HCT116 (cell line): ENCODE results near the gene PARVB. TPM values are rescaled to one million over a fixed set of nuclear protein-coding genes. Genes with fewer than 3 reads are reported as not detected.

Experiments
- ATAC-seq: fragments of 200-7000 bp; cut with Tn5 transposase; 2 replicates; pipeline ENCODE4 v1.9.1; 2020; ENCODE audit warnings: mild to moderate bottlenecking, moderate library complexity
- BruUV-seq: library from RNA; stranded (reverse); fragments of 400-500 nt; replicated peaks from 2 replicates; lab custom pipeline; 2021; lab: Mats Ljungman, UMichigan
- CTCF ChIA-PET: fragments of 300-600 bp; sonication (Branson Sonifier 250); formaldehyde crosslinking; loops from one replicate; lab custom pipeline; 2021; ENCODE audit warnings: antibody characterized with exemption; lab: Charles Lee
- POLR2A ChIA-PET: fragments of 300-600, 350-600 bp; sonication (Branson Sonifier 250); formaldehyde crosslinking; loops from one replicate; lab custom pipeline; 2021; ENCODE audit warnings: antibody characterized with exemption; lab: Charles Lee
- RAD21 ChIA-PET, 2 experiments: fragments of 300-600 bp; sonication (Branson Sonifier 250); formaldehyde crosslinking; loops; one replicate each; lab custom pipeline; 2023; ENCODE audit warnings: low total read pairs in 2 of 2; ENCODE audit not compliant: uncharacterized antibody in 2 of 2, unreplicated experiment in 2 of 2, low non-redundant PET in 1 of 2; lab: Charles Lee
- DNase-seq: peaks from one replicate; pipeline ENCODE4 v3.0.0-alpha.2; 2010; ENCODE audit warnings: low read depth, low spot score
- H2AFZ ChIP-seq: fragments of 200-600 bp; shearing (Covaris generic), sonication (generic); 2 replicates; pipeline ENCODE4 v1.6.1; 2017; ENCODE audit warnings: low read depth, mixed run types, mixed read lengths, antibody characterized with exemption, low read length; ENCODE audit not compliant: poor library complexity, severe bottlenecking
- H3K27ac ChIP-seq: 2 replicates; pipeline ENCODE4 v1.5.1; 2012; ENCODE audit warnings: low read depth, low read length
- H3K27me3 ChIP-seq: fragments of 200-600 bp; sonication (generic); 2 replicates; pipeline ENCODE4 v1.6.1; 2016; ENCODE audit warnings: mixed run types, low read length, mixed read lengths; ENCODE audit not compliant: insufficient read depth
- H3K36me3 ChIP-seq, 2 experiments: fragments of 200-500 bp in 1 of 2; fragments of 200-600 bp in 1 of 2; sonication (Bioruptor generic) in 1 of 2; sonication (generic) in 1 of 2; 2 replicates each; pipeline versions ENCODE4 v1.5.1 to v1.6.1; 2014 to 2016; ENCODE audit warnings: low read length in 2 of 2, inconsistent platforms in 1 of 2, mixed read lengths in 1 of 2, mixed run types in 1 of 2; ENCODE audit not compliant: insufficient read depth in 2 of 2, control insufficient read depth in 1 of 2
- H3K4me1 ChIP-seq, 2 experiments: fragments of 200-600 bp in 1 of 2; sonication (generic) in 1 of 2; 2 replicates each; pipeline versions ENCODE4 v1.5.1 to v1.6.1; 2012 to 2017; ENCODE audit warnings: low read length in 2 of 2, inconsistent platforms in 1 of 2, mild to moderate bottlenecking in 1 of 2, mixed read lengths in 1 of 2, mixed run types in 1 of 2, moderate library complexity in 1 of 2; ENCODE audit not compliant: insufficient read depth in 2 of 2, control insufficient read depth in 1 of 2
- H3K4me2 ChIP-seq: fragments of 200-600 bp; sonication (generic); 2 replicates; pipeline ENCODE4 v1.6.1; 2017; ENCODE audit warnings: mixed run types, low read length, mixed read lengths
- H3K4me3 ChIP-seq, 2 experiments: fragments of 200-600 bp in 1 of 2; sonication (generic) in 1 of 2; replicated peaks in 1 of 2; 2 replicates each; pipeline ENCODE4 v1.5.1; 2011 to 2016; ENCODE audit warnings: low read length in 2 of 2, control low read depth in 1 of 2, low read depth in 1 of 2, mild to moderate bottlenecking in 1 of 2, mixed read lengths in 1 of 2, mixed run types in 1 of 2
- H3K79me2 ChIP-seq: fragments of 200-600 bp; sonication (generic); 2 replicates; pipeline ENCODE4 v1.6.1; 2017; ENCODE audit warnings: mild to moderate bottlenecking, mixed run types, low read length, moderate library complexity, mixed read lengths; ENCODE audit not compliant: insufficient read depth
- H3K9ac ChIP-seq: fragments of 200-600 bp; sonication (generic); 2 replicates; pipeline ENCODE4 v1.6.1; 2016; ENCODE audit warnings: low read length, mixed read lengths
- H3K9me2 ChIP-seq: fragments of 200-600 bp; sonication (generic), shearing (Covaris generic); 2 replicates; pipeline ENCODE4 v1.6.1; 2017; ENCODE audit warnings: mixed run types, mild to moderate bottlenecking, moderate library complexity; ENCODE audit not compliant: insufficient read depth
- H3K9me3 ChIP-seq, 2 experiments: fragments of 200-500 bp in 1 of 2; fragments of 200-600 bp in 1 of 2; sonication (Bioruptor generic) in 1 of 2; sonication (generic) in 1 of 2; 2 replicates each; pipeline ENCODE4 v1.6.1; 2014 to 2017; ENCODE audit warnings: low read length in 2 of 2, mixed read lengths in 2 of 2, inconsistent platforms in 1 of 2, low read depth in 1 of 2, mild to moderate bottlenecking in 1 of 2, mixed run types in 1 of 2, moderate library complexity in 1 of 2; ENCODE audit not compliant: control insufficient read depth in 1 of 2, insufficient read depth in 1 of 2
- H4K20me1 ChIP-seq: fragments of 200-600 bp; sonication (generic), shearing (Covaris generic); 2 replicates; pipeline ENCODE4 v1.6.1; 2017; ENCODE audit warnings: mixed run types, mild to moderate bottlenecking, moderate library complexity; ENCODE audit not compliant: insufficient read depth
- CBX3 ChIP-seq: IDR thresholded peaks from 2 replicates; pipeline ENCODE4 v1.6.1; 2012; ENCODE audit warnings: low read depth
- ELF1 ChIP-seq: IDR thresholded peaks from 2 replicates; pipeline ENCODE4 v1.6.1; 2012; ENCODE audit warnings: low read depth, borderline replicate concordance
- EZH2phosphoT487 ChIP-seq: fragments of 200-600 bp; IDR thresholded peaks from 2 replicates; pipeline ENCODE4 v1.6.1; 2018; ENCODE audit warnings: antibody characterized with exemption, borderline replicate concordance
- FOSL1 ChIP-seq: IDR thresholded peaks from 2 replicates; pipeline ENCODE4 v1.6.1; 2012; ENCODE audit warnings: low read depth
- MAX ChIP-seq: IDR thresholded peaks from 2 replicates; pipeline ENCODE4 v1.6.1; 2012
- POLR2A ChIP-seq: IDR thresholded peaks from 2 replicates; pipeline ENCODE4 v1.7.0; 2011; ENCODE audit warnings: borderline replicate concordance; ENCODE audit not compliant: insufficient read depth, insufficient read length; ENCODE audit errors: extremely low read depth
- POLR2AphosphoS5 ChIP-seq: IDR thresholded peaks from 2 replicates; pipeline ENCODE4 v1.6.1; 2011; ENCODE audit warnings: mild to moderate bottlenecking, low read depth, low read length, moderate library complexity
- REST ChIP-seq: IDR thresholded peaks from 2 replicates; pipeline ENCODE4 v1.6.1; 2012; ENCODE audit warnings: low read depth
- TCF7L2 ChIP-seq: IDR thresholded peaks from 2 replicates; pipeline ENCODE4 v1.7.0; 2011; ENCODE audit warnings: borderline replicate concordance, inconsistent platforms; ENCODE audit not compliant: insufficient read depth, insufficient read length; ENCODE audit errors: extremely low read depth
- YY1 ChIP-seq: IDR thresholded peaks from 2 replicates; pipeline ENCODE4 v1.6.1; 2011; ENCODE audit warnings: low read length, low read depth, moderate library complexity, mild to moderate bottlenecking; ENCODE audit not compliant: insufficient replicate concordance; ENCODE audit errors: extremely low read depth
- ZBTB33 ChIP-seq: IDR thresholded peaks from 2 replicates; pipeline ENCODE4 v1.6.1; 2011; ENCODE audit warnings: mild to moderate bottlenecking, low read length, moderate library complexity; ENCODE audit not compliant: insufficient replicate concordance; ENCODE audit errors: extremely low read depth
- ZFX ChIP-seq: fragments of 450-650 bp; IDR thresholded peaks from 2 replicates; pipeline ENCODE4 v1.6.1; 2017
- ZNF274 ChIP-seq: fragments of 200-500 bp; sonication (Bioruptor generic); IDR thresholded peaks from 2 replicates; pipeline ENCODE4 v1.6.1; 2014; ENCODE audit warnings: mild to moderate bottlenecking, low read depth, low read length, inconsistent platforms
- intact Hi-C: fragments of 100-400 bp; cut with micrococcal nuclease; formaldehyde crosslinking; loops from 2 replicates; pipeline ENCODE4 v1.10.0; 2022
- total RNA-seq: library from RNA; stranded (reverse); gene quantifications from one replicate; pipeline ENCODE4 v1.2.1, GENCODE V29; 2021; ENCODE audit not compliant: unreplicated experiment

PARVB gene
- total RNA-seq, 1 experiment from 2014 or later, result 21.4 TPM

GRCh38 chr22:44170470-44170869 is 146.4 kb downstream of the PARVB start:
- no peak for DNase-seq
- BruUV-seq, result no TSS peak
- Histone ChIP-seq H3K4me1 (no peaks in the 10 kb centered on the region), H3K27ac (no peak overlapping the region), H3K4me2 (no peak overlapping the region), H4K20me1 (no peaks in the 10 kb centered on the region), H3K9me2 (no peaks in the 10 kb centered on the region), H3K36me3 (no peaks in the 10 kb centered on the region), H3K79me2 (no peaks in the 10 kb centered on the region), H3K9me3 (no peaks in the 10 kb centered on the region), H2AFZ (no peak overlapping the region), H3K4me3 (no peak overlapping the region), H3K27me3 (no peaks in the 10 kb centered on the region), H3K9ac (no peak overlapping the region)
- intact Hi-C loops, result no loop called here
- RAD21 ChIA-PET, result no interaction called here
- CTCF ChIA-PET, result no interaction called here
- no peak for ATAC-seq
- POLR2A ChIA-PET, result no interaction called here
- TF ChIP-seq YY1 (no peak), CBX3 (no peak), TCF7L2 (no peak), ZFX (no peak), ZNF274 (no peak), EZH2phosphoT487 (no peak), ZBTB33 (no peak), MAX (no peak), FOSL1 (no peak), ELF1 (no peak), POLR2AphosphoS5 (no peak), REST (no peak), POLR2A (no peak)
